ENCODE data around the gene GLTP. TPM values are rescaled to one million over a fixed set of nuclear protein-coding genes. Genes with fewer than 3 reads are reported as not detected.

Gene GLTP
- total and polyA plus RNA-seq, 4 donors = 31.2 to 49.2 (median 40.8) TPM

- TF ChIP-seq CTCF (IDR thresholded peaks at IDR 0.05; ENCODE audit: control extremely low read depth, extremely low read depth) = no peak
- 59 to 77% methylated on average over 3 of the region's 3 CpGs for WGBS, 2 donors
- no peak for DNase-seq
- H3K36me3 ChIP-seq (ENCODE audit: control insufficient read depth in 4 of 4, insufficient read depth in 4 of 4, low read length in 4 of 4) = no peaks in the 10 kb centered on the region
- H3K27ac ChIP-seq (ENCODE audit: low read depth in 1 of 2, low read length in 1 of 2) = no peak overlapping the region
- H3K27me3 ChIP-seq (ENCODE audit: control insufficient read depth in 3 of 3, insufficient read depth in 3 of 3, low read length in 2 of 3) = no peaks in the 10 kb centered on the region
- H3K4me3 ChIP-seq = no peak overlapping the region
- no peak overlapping the region for H3K9ac ChIP-seq (ENCODE audit: insufficient read depth in 1 of 2, low read length in 2 of 2)
- no peak for ATAC-seq (ENCODE audit: insufficient read depth, low FRiP score)
- peaks cover 0 to 5% (median 0%) of the 10 kb centered on the region in 5 donors for H3K4me1 ChIP-seq (ENCODE audit: control insufficient read depth in 5 of 5, insufficient read depth in 5 of 5, low read length in 5 of 5)
- H3K9me3 ChIP-seq (ENCODE audit: control insufficient read depth in 4 of 4, insufficient read depth in 3 of 4, low read length in 3 of 4) = no peaks in the 10 kb centered on the region
Measured at GRCh38 chr12:109836916-109837315, 43.4 kb downstream of the GLTP start.

- Histone ChIP-seq H3K9me3 (ENCODE audit: control insufficient read depth in 4 of 4, insufficient read depth in 3 of 4, low read length in 3 of 4) (no peaks in the 10 kb centered on the region), H3K27ac (ENCODE audit: low read depth in 1 of 2, low read length in 1 of 2) (no peak overlapping the region), H3K9ac (ENCODE audit: insufficient read depth in 1 of 2, low read length in 2 of 2) (no peak overlapping the region), H3K4me1 (ENCODE audit: control insufficient read depth in 5 of 5, insufficient read depth in 5 of 5, low read length in 5 of 5) (peaks cover 0 to 12% (median 0%) of the 10 kb centered on the region in 5 donors), H3K27me3 (ENCODE audit: control insufficient read depth in 3 of 3, insufficient read depth in 3 of 3, low read length in 2 of 3) (no peaks in the 10 kb centered on the region), H3K4me3 (no peak overlapping the region), H3K36me3 (ENCODE audit: control insufficient read depth in 4 of 4, insufficient read depth in 4 of 4, low read length in 4 of 4) (no peaks in the 10 kb centered on the region)
- ATAC-seq (ENCODE audit: insufficient read depth, low FRiP score) (no peak), DNase-seq (no peak)
- TF ChIP-seq CTCF (IDR thresholded peaks at IDR 0.05; ENCODE audit: control extremely low read depth, extremely low read depth) = no peak
- WGBS, 2 donors = 92 to 93% methylated on average over 4 of the region's 4 CpGs
Measured at GRCh38 chr12:109835827-109836226, 44.5 kb downstream of the GLTP start.

GRCh38 chr12:109833307-109834189 is 46.8 kb downstream of the GLTP start, which contains the start of gene TRPV4:
TSS of gene TRPV4 (minus strand) at chr12:109833398. CDS start at chr12:109814796, 18,602 bp downstream.
- WGBS, 2 donors = 17 to 30% methylated on average over 44 to 67 of the region's 67 CpGs
- DNase-seq (peak; percentile 54 to 72 (median 70)), ATAC-seq (ENCODE audit: insufficient read depth, low FRiP score) (peak; percentile 55)
- no peak within 1 kb of the TSS for H3K27ac ChIP-seq (ENCODE audit: low read depth in 1 of 2, low read length in 1 of 2)
- H3K27me3 ChIP-seq (ENCODE audit: control insufficient read depth in 3 of 3, insufficient read depth in 3 of 3, low read length in 2 of 3) = no peaks in the 10 kb centered on the region
- H3K4me1 ChIP-seq (ENCODE audit: control insufficient read depth in 5 of 5, insufficient read depth in 5 of 5, low read length in 5 of 5) = peaks cover 0 to 12% (median 0%) of the 10 kb centered on the region in 5 donors
- no peak within 1 kb of the TSS for H3K9ac ChIP-seq (ENCODE audit: insufficient read depth in 1 of 2, low read length in 2 of 2)
- no peaks in the 10 kb centered on the region for H3K36me3 ChIP-seq (ENCODE audit: control insufficient read depth in 4 of 4, insufficient read depth in 4 of 4, low read length in 4 of 4)
- H3K4me3 ChIP-seq = peak within 1 kb of the TSS; percentile 1
- H3K9me3 ChIP-seq (ENCODE audit: control insufficient read depth in 4 of 4, insufficient read depth in 3 of 4, low read length in 3 of 4) = no peaks in the 10 kb centered on the region
- TF ChIP-seq CTCF (IDR thresholded peaks at IDR 0.05; ENCODE audit: control extremely low read depth, extremely low read depth) = no peak

Measured in lung (tissue), 12 donors.